ENCODE data around the gene FBXO36. TPM values are rescaled to one million over a fixed set of nuclear protein-coding genes. Genes with fewer than 3 reads are reported as not detected.

Gene FBXO36
- total and polyA plus RNA-seq, 2 experiments from 2014 or later, result 5.8 to 7.6 TPM

- TF ChIP-seq ZNF462 (CRISPR knock-in tag; IDR thresholded peaks at IDR 0.05), result no peak
Observed at GRCh38 chr2:229925201-229925600, 2.9 kb downstream of the FBXO36 start (continued).

GRCh38 chr2:229927817-229928321, 5.6 kb downstream of the FBXO36 start:
- Histone ChIP-seq H3F3A (replicated peaks; ENCODE audit: low read depth) (0 out of 2 replicates have a peak, but pooled peaks cover 3% of the 10 kb centered on the region), H3K27me3 (ENCODE audit: insufficient read depth) (no peaks in the 10 kb centered on the region), H3K36me3 (ENCODE audit: insufficient read depth) (no peaks in the 10 kb centered on the region), H3K4me2 (no peak overlapping the region), H3K9me2 (ENCODE audit: insufficient read depth) (no peaks in the 10 kb centered on the region), H2AFZ (no peak overlapping the region), H3K27ac (ENCODE audit: low read depth) (no peak overlapping the region), H3K4me3 (no peak overlapping the region), H3K4me1 (ENCODE audit: insufficient read depth) (no peaks in the 10 kb centered on the region; the same call in 1 of the 2 replicates), H4K20me1 (replicated peaks; ENCODE audit: insufficient read depth) (no peaks in the 10 kb centered on the region; the same call in 1 of the 2 replicates), H3K79me2 (replicated peaks; ENCODE audit: insufficient read depth) (peaks cover 50% of the 10 kb centered on the region)
- ATAC-seq (no peak), DNase-seq (ENCODE audit: low spot score) (no peak)
- Mint-ChIP-seq H3K4me1 (no peaks in the 10 kb centered on the region), H3K27ac (no peak overlapping the region), H3K9me3 (no peaks in the 10 kb centered on the region), H3K36me3 (ENCODE audit: low read depth) (0 out of 3 replicates have a peak, but pooled peaks cover under 1% of the 10 kb centered on the region), H3K27me3 (ENCODE audit: insufficient read depth, low read depth, poor library complexity) (no peaks in the 10 kb centered on the region), H3K4me3 (no peak overlapping the region)
- no peak for TF ChIP-seq CTCF (conservative IDR thresholded peaks at IDR 0.05; ENCODE audit: low read depth in 2 of 2)
- TF ChIP-seq NANOG (IDR thresholded peaks at IDR 0.05; ENCODE audit: borderline replicate concordance), result no peak
- no peak for TF ChIP-seq STAT1 (IDR thresholded peaks at IDR 0.05; ENCODE audit: unreplicated experiment)
- no peak for TF ChIP-seq EZH2phosphoT487 (IDR thresholded peaks at IDR 0.05; ENCODE audit: unreplicated experiment)
- no peak for TF ChIP-seq ETS1 (IDR thresholded peaks at IDR 0.05)
